ENCODE data around the gene TSPAN18. TPM values are rescaled to one million over a fixed set of nuclear protein-coding genes. Genes with fewer than 3 reads are reported as not detected.

The TSPAN18 gene
- total RNA-seq, 1 experiment from 2014 or later: 21.3 TPM

DNA sequence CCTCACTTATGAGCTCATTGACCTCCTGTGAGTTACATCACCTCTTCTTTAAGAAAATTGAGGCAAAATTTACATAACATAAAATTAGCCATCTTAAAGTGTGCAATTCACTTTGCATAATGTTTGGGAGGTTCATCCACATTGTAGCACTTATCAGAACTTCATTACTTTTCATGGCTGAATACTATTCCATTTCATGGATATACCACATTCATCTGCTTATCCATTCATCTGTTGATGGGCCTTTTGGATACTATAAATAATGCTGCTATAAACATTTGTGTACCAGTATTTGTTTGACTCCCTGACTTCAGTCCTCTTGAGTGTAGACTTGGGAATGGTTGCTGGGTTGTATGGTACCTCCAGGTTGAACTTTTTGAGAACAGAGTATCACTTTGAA is 120.6 kb downstream of the TSPAN18 start:
- TF ChIP-seq, protein P1, sequence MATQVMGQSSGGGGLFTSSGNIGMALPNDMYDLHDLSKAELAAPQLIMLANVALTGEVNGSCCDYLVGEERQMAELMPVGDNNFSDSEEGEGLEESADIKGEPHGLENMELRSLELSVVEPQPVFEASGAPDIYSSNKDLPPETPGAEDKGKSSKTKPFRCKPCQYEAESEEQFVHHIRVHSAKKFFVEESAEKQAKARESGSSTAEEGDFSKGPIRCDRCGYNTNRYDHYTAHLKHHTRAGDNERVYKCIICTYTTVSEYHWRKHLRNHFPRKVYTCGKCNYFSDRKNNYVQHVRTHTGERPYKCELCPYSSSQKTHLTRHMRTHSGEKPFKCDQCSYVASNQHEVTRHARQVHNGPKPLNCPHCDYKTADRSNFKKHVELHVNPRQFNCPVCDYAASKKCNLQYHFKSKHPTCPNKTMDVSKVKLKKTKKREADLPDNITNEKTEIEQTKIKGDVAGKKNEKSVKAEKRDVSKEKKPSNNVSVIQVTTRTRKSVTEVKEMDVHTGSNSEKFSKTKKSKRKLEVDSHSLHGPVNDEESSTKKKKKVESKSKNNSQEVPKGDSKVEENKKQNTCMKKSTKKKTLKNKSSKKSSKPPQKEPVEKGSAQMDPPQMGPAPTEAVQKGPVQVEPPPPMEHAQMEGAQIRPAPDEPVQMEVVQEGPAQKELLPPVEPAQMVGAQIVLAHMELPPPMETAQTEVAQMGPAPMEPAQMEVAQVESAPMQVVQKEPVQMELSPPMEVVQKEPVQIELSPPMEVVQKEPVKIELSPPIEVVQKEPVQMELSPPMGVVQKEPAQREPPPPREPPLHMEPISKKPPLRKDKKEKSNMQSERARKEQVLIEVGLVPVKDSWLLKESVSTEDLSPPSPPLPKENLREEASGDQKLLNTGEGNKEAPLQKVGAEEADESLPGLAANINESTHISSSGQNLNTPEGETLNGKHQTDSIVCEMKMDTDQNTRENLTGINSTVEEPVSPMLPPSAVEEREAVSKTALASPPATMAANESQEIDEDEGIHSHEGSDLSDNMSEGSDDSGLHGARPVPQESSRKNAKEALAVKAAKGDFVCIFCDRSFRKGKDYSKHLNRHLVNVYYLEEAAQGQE (IDR thresholded peaks at IDR 0.05; ENCODE audit: insufficient read depth in 1 of 2, low read depth in 2 of 2, low read length in 1 of 2): no peak
- no peak for TF ChIP-seq POLR2AphosphoS5 (IDR thresholded peaks at IDR 0.05; ENCODE audit: low read depth, low read length)
- TF ChIP-seq SIN3A (IDR thresholded peaks at IDR 0.05; ENCODE audit: borderline replicate concordance, insufficient read depth, low read depth, low read length): no peak
- TF ChIP-seq TCF7L2 (IDR thresholded peaks at IDR 0.05; ENCODE audit: low read depth, low read length): no peak
- TF ChIP-seq, protein P2, sequence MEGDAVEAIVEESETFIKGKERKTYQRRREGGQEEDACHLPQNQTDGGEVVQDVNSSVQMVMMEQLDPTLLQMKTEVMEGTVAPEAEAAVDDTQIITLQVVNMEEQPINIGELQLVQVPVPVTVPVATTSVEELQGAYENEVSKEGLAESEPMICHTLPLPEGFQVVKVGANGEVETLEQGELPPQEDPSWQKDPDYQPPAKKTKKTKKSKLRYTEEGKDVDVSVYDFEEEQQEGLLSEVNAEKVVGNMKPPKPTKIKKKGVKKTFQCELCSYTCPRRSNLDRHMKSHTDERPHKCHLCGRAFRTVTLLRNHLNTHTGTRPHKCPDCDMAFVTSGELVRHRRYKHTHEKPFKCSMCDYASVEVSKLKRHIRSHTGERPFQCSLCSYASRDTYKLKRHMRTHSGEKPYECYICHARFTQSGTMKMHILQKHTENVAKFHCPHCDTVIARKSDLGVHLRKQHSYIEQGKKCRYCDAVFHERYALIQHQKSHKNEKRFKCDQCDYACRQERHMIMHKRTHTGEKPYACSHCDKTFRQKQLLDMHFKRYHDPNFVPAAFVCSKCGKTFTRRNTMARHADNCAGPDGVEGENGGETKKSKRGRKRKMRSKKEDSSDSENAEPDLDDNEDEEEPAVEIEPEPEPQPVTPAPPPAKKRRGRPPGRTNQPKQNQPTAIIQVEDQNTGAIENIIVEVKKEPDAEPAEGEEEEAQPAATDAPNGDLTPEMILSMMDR (IDR thresholded peaks at IDR 0.05): no peak
- no TSS peak for BruUV-seq (replicated peaks)

DNA sequence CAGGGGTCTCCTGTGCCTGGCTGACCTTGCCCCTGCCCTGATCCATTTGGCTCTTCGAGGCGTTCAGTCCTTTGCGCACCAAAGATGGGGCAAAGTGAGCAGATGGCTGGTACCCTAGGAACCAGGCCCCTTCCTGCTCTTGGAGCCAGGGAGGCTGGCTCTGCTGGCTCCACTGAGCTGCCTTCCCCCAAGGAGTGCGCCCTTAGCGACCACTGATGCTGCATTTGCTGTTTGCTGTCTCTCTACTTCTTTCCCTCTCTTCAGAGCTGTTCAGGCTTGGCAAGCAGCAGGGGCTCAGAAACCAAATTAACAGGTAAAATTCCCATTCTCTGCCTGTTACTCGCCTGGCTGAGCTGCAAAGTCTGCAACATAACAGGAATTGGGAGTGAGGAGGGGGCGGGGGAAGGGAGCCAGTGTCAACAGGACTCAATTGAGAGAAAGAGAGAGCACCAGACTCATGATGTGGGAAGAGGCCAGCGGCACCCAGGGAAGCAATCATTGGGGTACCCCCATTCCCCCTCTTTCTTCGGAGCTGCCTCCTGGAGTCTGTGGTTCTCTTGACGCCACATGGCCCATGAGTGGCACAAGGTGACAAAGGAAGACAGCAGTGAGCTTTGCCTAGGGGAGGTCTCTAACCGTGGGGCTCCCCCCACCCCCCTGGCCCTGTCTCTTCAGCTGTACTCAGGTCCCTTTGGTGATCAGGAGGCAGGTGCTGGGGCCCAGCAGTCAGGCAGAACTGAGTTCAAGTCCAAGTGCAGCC is 121.6 kb downstream of the TSPAN18 start:
- no TSS peak for BruUV-seq (replicated peaks)
- intact Hi-C loops (cut with micrococcal nuclease; ENCODE audit: unreplicated experiment) (no loop called here), in situ Hi-C loops (cut with HindIII; ENCODE audit: low pct_unique_long_range_greater_than_20kb, low sequenced_read_pairs) (no loop called here)
- Histone ChIP-seq H3K4me1 (ENCODE audit: control insufficient read depth, insufficient read depth, low read length) (peaks cover 1% of the 10 kb centered on the region), H3K4me3 (ENCODE audit: low read depth in 2 of 2, low read length in 2 of 2) (no peak overlapping the region), H3K9me3 (ENCODE audit: control insufficient read depth, insufficient read depth, low read depth, low read length) (no peaks in the 10 kb centered on the region), H3K27ac (ENCODE audit: low read length) (no peak overlapping the region), H3K36me3 (ENCODE audit: control insufficient read depth, insufficient read depth, low read length) (no peaks in the 10 kb centered on the region), H3K27me3 (ENCODE audit: control insufficient read depth, insufficient read depth, low read length) (no peaks in the 10 kb centered on the region)
- no peak for TF ChIP-seq TCF7L2 (IDR thresholded peaks at IDR 0.05; ENCODE audit: low read depth, low read length)
- TF ChIP-seq SIN3A (IDR thresholded peaks at IDR 0.05; ENCODE audit: borderline replicate concordance, insufficient read depth, low read depth, low read length): no peak
- TF ChIP-seq, protein P2 (IDR thresholded peaks at IDR 0.05): no peak
- TF ChIP-seq POLR2AphosphoS5 (IDR thresholded peaks at IDR 0.05; ENCODE audit: low read depth, low read length): no peak
- TF ChIP-seq, protein P1 (IDR thresholded peaks at IDR 0.05; ENCODE audit: insufficient read depth in 1 of 2, low read depth in 2 of 2, low read length in 1 of 2): no peak
- no peak for DNase-seq (ENCODE audit: low read depth, low spot score)
- POLR2A ChIA-PET: interaction anchor here (0.6 kb wide), 1 partner anchor 1543 kb away, joined by 11 read pairs; the partner anchor contains the start of gene CHRM4
- no peak for ATAC-seq
- CTCF ChIA-PET: interaction anchor here (0.7 kb wide), 1 partner anchor 18 kb away, joined by 3 read pairs; no protein-coding TSS in a partner anchor

More for the DNA sequence above, 120.6 kb downstream of the TSPAN18 start:
- DNase-seq (ENCODE audit: low read depth, low spot score): no peak
- H3K9me3 ChIP-seq (ENCODE audit: control insufficient read depth, insufficient read depth, low read depth, low read length): no peaks in the 10 kb centered on the region
- intact Hi-C loops (cut with micrococcal nuclease; ENCODE audit: unreplicated experiment): no loop called here
- in situ Hi-C loops (cut with HindIII; ENCODE audit: low pct_unique_long_range_greater_than_20kb, low sequenced_read_pairs): no loop called here
- ChIA-PET CTCF (no interaction called here), POLR2A (no interaction called here)
- H3K4me3 ChIP-seq (ENCODE audit: low read depth in 2 of 2, low read length in 2 of 2): no peak overlapping the region
- no peaks in the 10 kb centered on the region; the same call in 1 of the 2 replicates for H3K4me1 ChIP-seq (ENCODE audit: control insufficient read depth, insufficient read depth, low read length)
- no peaks in the 10 kb centered on the region for H3K27me3 ChIP-seq (ENCODE audit: control insufficient read depth, insufficient read depth, low read length)
- ATAC-seq: no peak
- no peaks in the 10 kb centered on the region for H3K36me3 ChIP-seq (ENCODE audit: control insufficient read depth, insufficient read depth, low read length)
- no peak overlapping the region for H3K27ac ChIP-seq (ENCODE audit: low read length)

All from Panc1 (cell line).